ENCODE measurements around the gene GIGYF2. TPM values are rescaled to one million over a fixed set of nuclear protein-coding genes. Genes with fewer than 3 reads are reported as not detected.

The GIGYF2 gene
- total RNA-seq, 1 experiment from 2014 or later = 55.3 TPM

GRCh38 chr2:232649033-232649432, 48.1 kb upstream of the GIGYF2 start:
- Histone ChIP-seq H3K9me3 (ENCODE audit: control insufficient read depth, low read depth, low read length) (no peaks in the 10 kb centered on the region), H3T11ph (ENCODE audit: low read length) (no peak overlapping the region), H3K14ac (ENCODE audit: insufficient read depth, low read length) (no peak overlapping the region), H3K23me2 (ENCODE audit: insufficient read length, low read depth, low read length, poor library complexity, severe bottlenecking) (no peaks in the 10 kb centered on the region), H3K27ac (ENCODE audit: insufficient read length, low read depth, low read length) (no peak overlapping the region), H4K91ac (ENCODE audit: insufficient read length, low read depth, low read length) (no peak overlapping the region), H2BK12ac (ENCODE audit: insufficient read length, low read depth, low read length) (no peak overlapping the region), H3K18ac (ENCODE audit: insufficient read length, low read depth, low read length) (no peak overlapping the region), H4K20me1 (ENCODE audit: control insufficient read depth, insufficient read depth, insufficient read length) (no peaks in the 10 kb centered on the region), H2BK15ac (ENCODE audit: low read depth, low read length) (no peak overlapping the region), H4K8ac (replicated peaks; ENCODE audit: insufficient read length, low read depth, low read length) (no peak overlapping the region), H2BK5ac (ENCODE audit: insufficient read length, low read length) (no peak overlapping the region), H3K4me2 (ENCODE audit: insufficient read depth, insufficient read length, low read length) (no peak overlapping the region), H4K5ac (ENCODE audit: insufficient read length, low read depth, low read length) (no peak overlapping the region), H3K23ac (ENCODE audit: insufficient read length, low read depth, low read length) (no peak overlapping the region), H3K79me1 (ENCODE audit: insufficient read depth, low read depth, low read length, poor library complexity, severe bottlenecking) (no peaks in the 10 kb centered on the region), H3K27me3 (ENCODE audit: insufficient read depth, low read length) (no peaks in the 10 kb centered on the region), H3K4ac (ENCODE audit: low read depth, low read length) (no peak overlapping the region), H2BK120ac (ENCODE audit: low read depth, low read length, poor library complexity, severe bottlenecking) (no peak overlapping the region), H2AK5ac (ENCODE audit: insufficient read length, low read length) (no peak overlapping the region), H2AFZ (ENCODE audit: low read length) (no peak overlapping the region), H3K56ac (ENCODE audit: insufficient read length, low read depth, low read length) (no peak overlapping the region), H3K4me1 (ENCODE audit: insufficient read depth, low read length) (no peaks in the 10 kb centered on the region), H2BK20ac (ENCODE audit: low read depth, low read length, poor library complexity, severe bottlenecking) (no peak overlapping the region), H3K9ac (ENCODE audit: extremely low read depth, insufficient read length, low read length) (no peak overlapping the region), H3K79me2 (ENCODE audit: insufficient read depth, low read length) (no peaks in the 10 kb centered on the region)
- no peak overlapping the region for H3K27ac Mint-ChIP-seq
- no CpG with 5 or more reads among the region's 11 CpGs for WGBS (ENCODE audit: extremely low coverage, insufficient read length, low lambda C conversion rate)
- H3K27me3 Mint-ChIP-seq (ENCODE audit: low read depth) = peaks cover 2% of the 10 kb centered on the region; the same call in 1 of the 2 replicates
- DNase-seq = no peak
- no peaks in the 10 kb centered on the region for H3K36me3 Mint-ChIP-seq (ENCODE audit: insufficient read depth in 1 of 3, low read depth in 3 of 3)
- H3K4me3 Mint-ChIP-seq = no peak overlapping the region
- no peak for TF ChIP-seq CTCF (conservative IDR thresholded peaks at IDR 0.05)
- H3K4me1 Mint-ChIP-seq = peaks cover 5 to 20% of the 10 kb centered on the region in 2 experiments; a peak in 3 of 4 replicates
- no peaks in the 10 kb centered on the region for H3K9me3 Mint-ChIP-seq

Data from H9 (cell line).